B cell (primary cell): ENCODE data around the gene EFCAB13. TPM values are rescaled to one million over a fixed set of nuclear protein-coding genes. Genes with fewer than 3 reads are reported as not detected.

Experiments used
- ATAC-seq: fragments of 200-7000 bp; cut with Tn5 transposase; one replicate; pipeline ENCODE4 v1.10.0; 2021; ENCODE audit warnings: low read depth, mild to moderate bottlenecking, moderate number of reproducible peaks, moderate library complexity
- CTCF ChIA-PET: fragments of 350-600 bp; sonication (Branson Sonifier 250); formaldehyde crosslinking; loops from one replicate; lab custom pipeline; 2021; ENCODE audit warnings: antibody characterized with exemption, inconsistent platforms; lab: Charles Lee
- POLR2A ChIA-PET: fragments of 350-600 bp; sonication (Branson Sonifier 250); formaldehyde crosslinking; loops from one replicate; lab custom pipeline; 2021; ENCODE audit warnings: antibody characterized with exemption; lab: Charles Lee
- DNase-seq: peaks from one replicate; pipeline ENCODE4 v3.0.0; 2013
- H2AFZ ChIP-seq: 2 replicates; pipeline ENCODE4 v1.6.1; 2012; ENCODE audit warnings: mild to moderate bottlenecking, low read depth, low read length; ENCODE audit not compliant: insufficient read depth, poor library complexity, severe bottlenecking
- H3K27ac ChIP-seq, 2 donors: 1 replicate in 1 of 2; 2 replicates in 1 of 2; pipeline ENCODE4 v1.5.1; 2012 to 2013; ENCODE audit warnings: low read length in 2 of 2, mild to moderate bottlenecking in 2 of 2, moderate library complexity in 1 of 2
- H3K27me3 ChIP-seq, 4 experiments: fragments of 200-600 bp in 1 of 4; sonication (generic) in 1 of 4; replicated peaks in 1 of 4; 1 replicate in 2 of 4; 2 replicates in 2 of 4; pipeline versions ENCODE4 v1.6.1 to v1.7.0; 2013 to 2016; ENCODE audit warnings: low read length in 3 of 4, mild to moderate bottlenecking in 2 of 4, mixed read lengths in 1 of 4, moderate library complexity in 1 of 4; ENCODE audit not compliant: insufficient read depth in 4 of 4, control insufficient read depth in 3 of 4; ENCODE audit errors: control extremely low read depth in 1 of 4
- H3K36me3 ChIP-seq, 2 experiments: replicated peaks in 1 of 2; 1 replicate in 1 of 2; 2 replicates in 1 of 2; pipeline versions ENCODE4 v1.6.1 to v1.7.1; 2013; ENCODE audit warnings: low read length in 1 of 2; ENCODE audit not compliant: insufficient read depth in 2 of 2, control insufficient read depth in 1 of 2; ENCODE audit errors: control extremely low read depth in 1 of 2, extremely low read depth in 1 of 2
- H3K4me1 ChIP-seq, 2 donors: fragments of 200-600 bp in 1 of 2; sonication (generic) in 1 of 2; 1 replicate in 1 of 2; 2 replicates in 1 of 2; pipeline versions ENCODE4 v1.5.1 to v1.6.1; 2013 to 2017; ENCODE audit warnings: low read length in 2 of 2; ENCODE audit not compliant: control insufficient read depth in 2 of 2, insufficient read depth in 2 of 2
- H3K4me2 ChIP-seq: replicated peaks from 2 replicates; pipeline ENCODE3; 2012; ENCODE audit warnings: mild to moderate bottlenecking, low read depth, low read length; ENCODE audit not compliant: poor library complexity, severe bottlenecking
- H3K4me3 ChIP-seq, 5 experiments: fragments of 200-600 bp in 1 of 5; sonication (generic) in 1 of 5; 1 replicate in 3 of 5; 2 replicates in 2 of 5; pipeline versions ENCODE4 v1.5.1 to v1.7.0; 2011 to 2016; ENCODE audit warnings: low read length in 4 of 5, mild to moderate bottlenecking in 4 of 5, low read depth in 2 of 5, control low read depth in 1 of 5, moderate library complexity in 1 of 5; ENCODE audit not compliant: insufficient read depth in 1 of 5; ENCODE audit errors: control extremely low read depth in 1 of 5, extremely low read depth in 1 of 5
- H3K79me2 ChIP-seq: fragments of 200-600 bp; sonication (generic); one replicate; pipeline ENCODE4 v1.6.0; 2016; ENCODE audit warnings: low read length; ENCODE audit not compliant: control insufficient read depth, insufficient read depth
- H3K9ac ChIP-seq: fragments of 200-600 bp; sonication (generic); 2 replicates; pipeline ENCODE4 v1.6.1; 2017; ENCODE audit warnings: mild to moderate bottlenecking, low read length, moderate library complexity
- H3K9me3 ChIP-seq, 3 donors: one replicate each; pipeline versions ENCODE4 v1.6.1 to v1.7.1; 2013; ENCODE audit warnings: low read length in 2 of 3; ENCODE audit not compliant: control insufficient read depth in 2 of 3, insufficient read depth in 1 of 3; ENCODE audit errors: control extremely low read depth in 1 of 3
- H4K20me1 ChIP-seq: 2 replicates; pipeline ENCODE4 v1.6.0; 2012; ENCODE audit warnings: mild to moderate bottlenecking, low read length; ENCODE audit not compliant: insufficient read depth, control insufficient read depth, poor library complexity, severe bottlenecking
- H3K27ac Mint-ChIP-seq: one replicate; pipeline ENCODE4 v1.8.0; 2021; ENCODE audit warnings: mixed read lengths
- H3K27me3 Mint-ChIP-seq: one replicate; pipeline ENCODE4 v1.8.0; 2021; ENCODE audit warnings: mixed read lengths
- H3K4me1 Mint-ChIP-seq: one replicate; pipeline ENCODE4 v1.8.0; 2021; ENCODE audit warnings: mixed read lengths
- H3K4me3 Mint-ChIP-seq: one replicate; pipeline ENCODE4 v1.8.0; 2021; ENCODE audit warnings: mixed read lengths
- H3K9me3 Mint-ChIP-seq: one replicate; pipeline ENCODE4 v1.8.0; 2022; ENCODE audit warnings: mixed read lengths; ENCODE audit not compliant: insufficient read depth
- EZH2 ChIP-seq: IDR thresholded peaks from 2 replicates; pipeline ENCODE4 v1.6.1; 2012; ENCODE audit warnings: borderline replicate concordance, low read depth, mild to moderate bottlenecking, moderate library complexity, low read length; ENCODE audit not compliant: insufficient read depth, poor library complexity, severe bottlenecking
- WGBS: methylation state at CpG from one replicate; pipeline ENCODE4 v1.1.5; 2013; ENCODE audit warnings: missing lambda C conversion rate; ENCODE audit not compliant: insufficient coverage; 5-methylcytosine and 5-hydroxymethylcytosine counted together
- intact Hi-C: fragments of 100-400 bp; cut with micrococcal nuclease; formaldehyde crosslinking; loops from one replicate; pipeline ENCODE4 v1.10.0; 2022
- polyA plus RNA-seq: library from polyadenylated mRNA; depleted of rRNA; stranded (reverse); fragments of >200 nt; gene quantifications from 2 replicates; pipeline ENCODE4 v1.2.3, GENCODE V29; 2012
- total RNA-seq, 2 donors: library from RNA; stranded (reverse); fragments of 120-200 nt in 1 of 2; gene quantifications; 1 replicate in 1 of 2; 2 replicates in 1 of 2; pipeline versions ENCODE4 v1.2.3 to v1.2.4, GENCODE V29; 2013 to 2022
- TF ChIP-seq, protein P1 (sequence below): fragments of 200-600 bp; IDR thresholded peaks from one replicate; pipeline ENCODE4 v1.8.0; 2022; ENCODE audit warnings: antibody characterized with exemption, mild to moderate bottlenecking

EFCAB13 gene
- total and polyA plus RNA-seq, 2 donors (not counting 1 experiment from before 2014, with no cell fraction given) = 5.4 to 86.5 TPM

DNA sequence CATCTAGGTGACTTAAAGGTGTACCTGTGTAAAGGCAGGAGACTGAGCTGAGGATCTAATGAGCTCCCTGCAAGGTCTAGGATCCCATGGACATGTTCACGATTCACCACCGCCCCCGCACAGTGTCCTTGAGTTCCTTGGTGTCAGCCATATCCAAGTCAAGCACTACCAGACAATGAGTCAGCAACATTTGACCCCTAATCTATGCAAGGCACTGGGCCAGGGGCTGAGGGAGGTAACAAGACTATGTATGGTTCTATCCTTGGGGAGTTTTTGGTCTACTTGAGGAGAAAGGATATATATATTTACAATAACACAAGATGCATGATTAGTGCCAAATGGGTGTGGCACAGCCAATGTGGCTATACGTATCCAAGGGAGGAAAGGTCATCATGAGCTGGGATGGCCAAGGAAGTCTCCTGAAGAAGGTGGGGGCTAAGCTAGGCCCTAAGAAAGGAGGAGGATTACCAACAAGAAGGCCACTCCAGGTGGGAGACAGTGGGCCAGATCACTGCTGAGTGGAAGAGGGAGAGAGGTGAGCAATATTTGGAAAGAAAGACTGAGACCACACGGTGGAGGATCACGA, 35.1 kb upstream of the EFCAB13 start:
- Histone ChIP-seq H4K20me1 (no peaks in the 10 kb centered on the region), H3K9me3 (no peaks in the 10 kb centered on the region), H3K9ac (no peak overlapping the region), H3K4me3 (no peak overlapping the region), H3K27ac (no peak overlapping the region), H2AFZ (no peak overlapping the region), H3K27me3 (no peaks in the 10 kb centered on the region), H3K79me2 (no peaks in the 10 kb centered on the region), H3K36me3 (no peaks in the 10 kb centered on the region), H3K4me2 (no peak overlapping the region), H3K4me1 (peaks cover 34 to 35% of the 10 kb centered on the region in 2 donors)
- no peaks in the 10 kb centered on the region for H3K27me3 Mint-ChIP-seq
- ATAC-seq (no peak), DNase-seq (no peak)
- POLR2A ChIA-PET = no interaction called here
- CTCF ChIA-PET = interaction anchor here (1.5 to 1.8 kb wide), 2 partner anchors 27 to 57 kb away, joined by 6 read pairs; no protein-coding TSS in a partner anchor
- H3K9me3 Mint-ChIP-seq = no peaks in the 10 kb centered on the region
- intact Hi-C loops = no loop called here
- H3K27ac Mint-ChIP-seq = peak overlapping the region; percentile 56
- 94% methylated on average over 6 of the region's 6 CpGs for WGBS
- TF ChIP-seq, protein P1, sequence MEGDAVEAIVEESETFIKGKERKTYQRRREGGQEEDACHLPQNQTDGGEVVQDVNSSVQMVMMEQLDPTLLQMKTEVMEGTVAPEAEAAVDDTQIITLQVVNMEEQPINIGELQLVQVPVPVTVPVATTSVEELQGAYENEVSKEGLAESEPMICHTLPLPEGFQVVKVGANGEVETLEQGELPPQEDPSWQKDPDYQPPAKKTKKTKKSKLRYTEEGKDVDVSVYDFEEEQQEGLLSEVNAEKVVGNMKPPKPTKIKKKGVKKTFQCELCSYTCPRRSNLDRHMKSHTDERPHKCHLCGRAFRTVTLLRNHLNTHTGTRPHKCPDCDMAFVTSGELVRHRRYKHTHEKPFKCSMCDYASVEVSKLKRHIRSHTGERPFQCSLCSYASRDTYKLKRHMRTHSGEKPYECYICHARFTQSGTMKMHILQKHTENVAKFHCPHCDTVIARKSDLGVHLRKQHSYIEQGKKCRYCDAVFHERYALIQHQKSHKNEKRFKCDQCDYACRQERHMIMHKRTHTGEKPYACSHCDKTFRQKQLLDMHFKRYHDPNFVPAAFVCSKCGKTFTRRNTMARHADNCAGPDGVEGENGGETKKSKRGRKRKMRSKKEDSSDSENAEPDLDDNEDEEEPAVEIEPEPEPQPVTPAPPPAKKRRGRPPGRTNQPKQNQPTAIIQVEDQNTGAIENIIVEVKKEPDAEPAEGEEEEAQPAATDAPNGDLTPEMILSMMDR = no peak
- TF ChIP-seq EZH2 = no peak
- peak overlapping the region; percentile 7 for H3K4me3 Mint-ChIP-seq
- peaks cover 39% of the 10 kb centered on the region for H3K4me1 Mint-ChIP-seq

DNA sequence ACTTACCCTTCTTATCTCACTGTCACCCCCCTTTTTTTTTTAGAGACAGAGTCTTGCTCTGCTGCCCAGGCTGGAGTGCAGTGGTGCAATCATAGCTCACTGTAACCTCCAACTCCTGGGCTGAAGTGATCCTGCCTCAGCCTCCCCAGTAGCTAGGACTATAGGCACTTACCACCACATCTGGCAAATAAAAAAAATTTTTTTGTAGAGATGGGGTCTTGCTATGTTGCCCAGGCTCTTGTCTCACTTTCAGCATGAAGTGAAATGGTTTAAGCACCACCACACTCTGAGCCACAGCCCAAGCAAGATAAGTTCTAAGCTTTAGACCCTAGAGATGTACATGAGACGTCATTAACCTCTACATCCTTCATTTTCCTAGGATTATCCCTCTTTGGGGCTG, 34.5 kb upstream of the EFCAB13 start:
- no peak overlapping the region for H3K4me2 ChIP-seq
- Mint-ChIP-seq H3K4me3 (no peak overlapping the region), H3K27me3 (no peaks in the 10 kb centered on the region), H3K27ac (no peak overlapping the region), H3K9me3 (no peaks in the 10 kb centered on the region), H3K4me1 (peaks cover 46% of the 10 kb centered on the region)
- TF ChIP-seq, protein P1 = no peak
- no peak for TF ChIP-seq EZH2
- H3K36me3 ChIP-seq = no peaks in the 10 kb centered on the region
- ChIA-PET CTCF (interaction anchor here (0.8 to 3.1 kb wide), 5 partner anchors 12 to 58 kb away, joined by 3 to 12 read pairs (median 6); no protein-coding TSS in a partner anchor), POLR2A (interaction anchor here (0.9 to 1.5 kb wide), 2 partner anchors 11 to 26 kb away, joined by 3 read pairs; no protein-coding TSS in a partner anchor)
- DNase-seq = no peak
- intact Hi-C loops = no loop called here
- H3K79me2 ChIP-seq = no peaks in the 10 kb centered on the region
- H3K27ac ChIP-seq = no peak overlapping the region
- no peak overlapping the region for H2AFZ ChIP-seq
- no peaks in the 10 kb centered on the region for H3K9me3 ChIP-seq
- 80% methylated on average over 1 of the region's 1 CpG for WGBS
- no peak overlapping the region for H3K4me3 ChIP-seq
- H3K9ac ChIP-seq = no peak overlapping the region
- H3K27me3 ChIP-seq = no peaks in the 10 kb centered on the region
- H4K20me1 ChIP-seq = no peaks in the 10 kb centered on the region
- no peak for ATAC-seq
- peaks cover 41 to 42% of the 10 kb centered on the region in 2 donors for H3K4me1 ChIP-seq
